COR-L47 (cell line): Measurements from ENCODE around the gene PLTP.
"Not testable (repeated sequence)": the region's sequence is repeated elsewhere in the genome, so short reads cannot be mapped to it uniquely, and the experiment has no call there.

Experiments used
- DNase-seq: peaks from one replicate; lab custom pipeline; 2025; lab: John Stamatoyannopoulos, UW

Gene PLTP

DNA sequence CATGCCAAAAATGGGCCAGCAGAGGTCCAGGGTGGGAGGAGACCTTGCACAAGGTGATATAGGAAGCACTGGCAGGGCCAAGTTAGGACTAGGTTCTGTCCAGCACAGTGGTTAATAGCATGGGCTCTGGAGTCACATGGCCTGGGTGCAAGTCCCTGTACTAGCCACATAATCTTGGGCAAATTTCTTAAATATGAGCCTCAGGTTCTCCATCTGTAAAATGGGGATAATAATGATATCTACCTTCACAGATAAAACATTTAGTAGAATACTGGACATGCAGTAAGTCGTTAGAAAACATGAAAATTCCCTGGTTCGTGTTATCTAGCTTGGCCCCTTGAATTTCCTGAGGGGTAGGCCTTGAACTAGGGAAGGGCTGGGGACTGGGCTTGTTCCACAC lies 14.7 kb downstream of the PLTP start:
- DNase-seq: no peak

DNA sequence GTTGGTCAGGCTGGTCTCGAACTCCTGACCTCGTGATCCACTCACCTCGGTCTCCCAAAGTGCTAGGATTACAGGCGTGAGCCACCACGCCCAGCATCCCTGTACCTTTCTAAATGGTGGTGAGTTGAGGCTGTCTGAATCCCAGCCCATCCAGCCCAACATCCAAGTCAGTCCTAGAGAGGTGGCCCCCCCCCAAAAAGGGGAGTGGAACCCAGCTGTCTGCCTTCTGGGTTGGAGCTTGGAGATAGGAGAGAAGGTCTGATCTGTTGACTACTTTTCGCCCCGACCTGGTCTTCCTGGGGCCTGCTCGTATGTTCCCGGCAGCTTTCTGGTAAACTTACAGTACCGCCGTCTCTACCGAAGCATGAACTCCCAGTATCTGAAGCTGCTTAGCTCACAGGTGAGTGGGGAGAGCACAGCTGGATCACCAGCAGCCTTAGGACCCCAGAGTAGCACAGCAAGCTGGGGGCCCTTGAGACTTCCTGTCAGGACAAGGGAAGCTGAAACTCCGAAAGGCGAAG lies 15.3 kb downstream of the PLTP start:
- DNase-seq: no peak

DNA sequence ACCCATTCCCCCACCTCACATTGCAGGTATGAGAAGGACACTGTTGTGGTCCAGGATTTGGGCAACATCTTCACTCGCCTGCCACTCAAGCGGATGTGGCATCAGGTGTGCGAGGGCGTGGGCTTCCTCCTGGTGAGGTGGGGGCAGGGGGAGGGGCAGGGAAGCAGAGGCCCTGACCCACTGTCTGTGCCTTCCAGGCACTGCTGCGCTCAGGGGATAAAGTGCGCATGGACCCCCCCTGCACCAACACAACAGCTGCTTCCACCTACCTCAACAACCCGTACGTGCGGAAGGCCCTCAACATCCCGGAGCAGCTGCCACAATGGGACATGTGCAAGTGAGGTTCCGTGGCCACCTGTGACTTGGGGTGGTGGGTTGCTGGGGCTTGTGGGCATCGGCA lies 17.2 kb downstream of the PLTP start:
- no peak for DNase-seq

DNA sequence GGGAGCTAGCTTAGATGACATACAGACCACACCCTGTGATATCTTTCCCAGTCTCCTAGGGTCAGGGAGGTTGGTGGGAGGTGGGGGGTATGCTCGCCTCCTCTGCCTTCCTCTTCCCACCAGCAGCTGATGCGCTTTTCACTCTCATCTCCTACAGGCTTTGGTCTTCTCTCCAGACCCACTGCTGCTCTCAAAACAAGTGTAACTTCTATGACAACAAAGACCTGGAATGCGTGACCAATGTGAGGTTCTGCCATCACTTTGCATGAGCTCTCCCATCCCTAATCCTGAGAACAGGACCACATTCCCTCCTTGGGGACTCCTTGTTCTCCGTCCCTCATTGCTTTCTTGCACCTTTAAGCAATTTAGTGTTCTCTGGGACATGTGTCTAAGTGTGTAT lies 18.1 kb downstream of the PLTP start:
- DNase-seq: no peak

DNA sequence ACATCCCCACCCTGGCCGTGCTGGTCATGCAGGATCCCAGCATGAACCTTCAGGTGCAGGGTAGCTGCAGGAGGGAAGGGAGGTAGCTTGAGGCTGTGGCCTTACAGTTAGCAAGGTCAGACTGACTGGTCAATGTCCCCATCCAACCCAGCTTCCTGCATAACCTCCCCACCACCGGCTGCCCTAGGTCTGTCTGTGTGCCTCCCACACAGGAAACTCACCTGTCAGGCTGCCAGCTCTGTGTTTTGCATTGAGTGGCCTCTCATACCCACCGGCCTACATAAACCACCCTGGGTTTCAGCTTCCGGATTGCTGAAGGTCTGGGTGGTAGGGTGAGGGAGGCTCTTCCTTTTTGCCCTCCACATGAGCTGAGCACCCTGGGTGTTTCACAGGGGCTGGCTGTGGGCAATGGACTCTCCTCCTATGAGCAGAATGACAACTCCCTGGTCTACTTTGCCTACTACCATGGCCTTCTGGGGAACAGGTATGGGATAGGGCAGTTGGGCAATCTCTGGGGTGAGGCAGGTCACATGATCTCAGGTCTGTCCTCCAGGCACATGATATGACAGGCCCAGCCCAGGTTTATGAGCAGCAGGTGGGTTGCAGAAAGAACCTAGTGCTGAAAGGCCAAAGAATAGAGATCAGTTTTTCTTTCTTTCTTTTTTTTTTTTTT lies 19.0 kb downstream of the PLTP start:
- no peak for DNase-seq

DNA sequence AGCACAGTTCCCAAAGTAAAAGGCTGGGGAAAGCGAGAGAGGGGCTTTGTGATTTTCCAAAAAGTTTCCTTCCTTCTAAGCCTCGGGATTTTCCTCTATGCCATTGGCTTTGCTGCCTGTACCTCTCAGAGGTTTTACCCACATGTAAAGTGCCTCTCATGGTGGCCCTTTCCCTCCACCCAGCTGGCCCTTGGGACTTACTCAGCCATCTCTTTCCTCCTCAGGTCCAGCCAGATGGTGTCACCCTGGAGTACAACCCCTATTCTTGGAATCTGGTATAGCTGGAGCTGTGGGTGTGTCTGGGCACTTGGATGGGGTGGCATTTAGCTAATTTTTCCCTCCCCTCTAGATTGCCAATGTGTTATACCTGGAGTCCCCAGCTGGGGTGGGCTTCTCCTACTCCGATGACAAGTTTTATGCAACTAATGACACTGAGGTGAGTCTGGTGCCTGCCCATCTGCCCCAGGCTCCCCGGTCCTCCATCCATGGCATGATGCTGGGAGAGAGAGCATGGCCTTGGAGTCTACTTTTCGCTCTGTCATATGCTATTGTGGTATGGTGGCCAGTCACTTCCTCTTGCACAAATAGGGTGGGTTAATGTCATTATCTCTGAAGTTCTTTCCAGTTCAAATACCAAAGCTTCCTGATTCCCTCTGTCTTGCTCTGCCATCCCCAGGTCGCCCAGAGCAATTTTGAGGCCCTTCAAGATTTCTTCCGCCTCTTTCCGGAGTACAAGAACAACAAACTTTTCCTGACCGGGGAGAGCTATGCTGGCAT lies 19.7 kb downstream of the PLTP start:
- DNase-seq: no peak

DNA sequence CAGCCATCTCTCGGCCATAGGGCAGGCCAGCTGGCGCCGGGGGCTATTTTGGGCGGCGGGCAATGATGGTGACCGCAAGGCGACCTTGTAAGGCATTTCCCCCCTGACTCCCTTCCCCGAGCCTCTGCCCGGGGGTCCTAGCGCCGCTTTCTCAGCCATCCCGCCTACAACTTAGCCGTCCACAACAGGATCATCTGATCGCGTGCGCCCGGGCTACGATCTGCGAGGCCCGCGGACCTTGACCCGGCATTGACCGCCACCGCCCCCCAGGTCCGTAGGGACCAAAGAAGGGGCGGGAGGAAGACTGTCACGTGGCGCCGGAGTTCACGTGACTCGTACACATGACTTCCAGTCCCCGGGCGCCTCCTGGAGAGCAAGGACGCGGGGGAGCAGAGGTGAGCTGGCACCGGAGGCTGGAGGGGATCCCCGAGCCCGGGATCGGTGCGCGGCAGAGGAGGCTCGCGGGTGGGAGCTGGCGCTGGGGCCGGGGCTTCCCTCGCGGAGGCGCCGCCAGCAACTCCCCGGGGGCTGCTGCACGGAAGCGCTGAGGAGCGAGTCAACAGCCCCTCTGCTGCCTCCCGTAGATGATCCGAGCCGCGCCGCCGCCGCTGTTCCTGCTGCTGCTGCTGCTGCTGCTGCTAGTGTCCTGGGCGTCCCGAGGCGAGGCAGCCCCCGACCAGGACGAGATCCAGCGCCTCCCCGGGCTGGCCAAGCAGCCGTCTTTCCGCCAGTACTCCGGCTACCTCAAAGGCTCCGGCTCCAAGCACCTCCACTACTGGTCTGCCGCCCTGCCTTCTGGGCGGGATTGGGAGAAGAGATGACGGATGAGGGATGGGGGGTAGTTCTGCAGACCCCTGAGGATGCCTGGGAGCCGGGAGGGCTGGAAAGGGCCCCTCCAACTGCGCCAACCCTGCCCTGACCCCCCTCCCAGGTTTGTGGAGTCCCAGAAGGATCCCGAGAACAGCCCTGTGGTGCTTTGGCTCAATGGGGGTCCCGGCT lies 20.7 kb downstream of the PLTP start, which contains the start of the genes CTSA and NEURL2:
Gene CTSA (plus strand): TSS at position 351 of the 999 bp plus-strand sequence. CDS start 234 bp downstream, at position 585.
Gene NEURL2 (minus strand): TSS at position 224 of the 999 bp plus-strand sequence. CDS start 217 bp downstream, at position 7.
- DNase-seq: peak; percentile 77

DNA sequence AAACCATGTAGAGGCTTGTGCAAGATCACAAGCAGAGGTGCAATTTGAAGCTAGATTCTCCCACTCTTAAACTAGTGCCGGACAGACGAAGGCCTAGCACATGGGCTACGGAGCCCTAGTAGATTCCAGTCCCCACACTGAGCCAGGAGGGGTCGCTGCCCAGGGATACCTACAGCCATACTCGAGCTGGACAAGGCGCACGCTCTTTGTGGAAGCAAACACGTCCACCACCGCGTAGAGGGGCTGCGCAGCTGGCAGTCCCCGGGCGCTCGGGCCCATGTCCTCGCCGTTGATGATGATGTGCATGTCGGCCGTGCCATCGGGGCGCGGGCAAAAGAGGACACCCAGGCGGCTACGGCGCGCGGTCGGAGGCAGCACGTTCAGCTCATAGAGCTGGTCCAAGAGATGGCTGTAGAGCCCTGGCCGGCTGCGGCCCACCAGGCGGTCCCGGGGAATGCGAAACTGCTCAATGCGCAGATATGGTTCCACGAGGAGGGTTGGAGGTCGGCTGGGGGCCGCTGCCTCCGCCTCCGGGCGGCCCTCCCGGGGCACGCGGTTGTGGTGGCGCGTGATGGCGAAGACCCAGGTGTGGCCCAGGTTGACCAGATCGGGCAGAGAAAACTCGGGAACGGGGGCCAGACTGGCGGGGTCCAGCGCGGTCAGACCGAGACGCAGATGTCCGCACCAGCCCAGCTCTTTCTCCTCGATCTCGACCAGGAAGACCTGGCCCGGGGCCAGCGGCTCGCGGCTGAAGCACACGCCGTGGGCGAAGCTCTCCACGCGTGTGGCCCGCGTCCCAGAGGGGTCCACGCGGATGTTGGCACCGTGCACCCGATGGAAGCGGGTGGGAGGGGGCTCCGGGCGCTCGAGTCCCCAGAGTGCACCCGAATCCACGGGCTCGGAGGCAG lies 21.6 kb downstream of the PLTP start:
- peak; percentile 68 for DNase-seq

DNA sequence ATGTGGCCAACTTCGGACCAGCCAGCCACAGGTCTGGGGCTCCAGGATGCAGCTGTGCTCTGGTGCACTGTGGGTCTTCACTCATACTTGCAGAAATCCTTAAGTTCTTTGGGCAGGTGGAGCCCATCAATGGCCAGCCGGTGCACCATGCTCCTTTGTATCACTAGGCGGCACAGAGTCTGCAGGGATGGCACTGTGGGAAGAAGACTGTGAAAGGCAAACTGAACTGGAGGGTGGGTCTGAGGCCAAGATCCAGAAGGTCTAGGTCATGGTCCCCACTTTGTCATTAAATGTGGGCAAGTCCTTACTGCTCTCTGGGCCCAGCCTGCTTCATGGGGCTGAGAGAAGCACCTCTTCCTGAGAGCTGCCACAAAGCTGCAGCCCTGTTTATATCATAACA lies 23.3 kb downstream of the PLTP start:
- no peak for DNase-seq

DNA sequence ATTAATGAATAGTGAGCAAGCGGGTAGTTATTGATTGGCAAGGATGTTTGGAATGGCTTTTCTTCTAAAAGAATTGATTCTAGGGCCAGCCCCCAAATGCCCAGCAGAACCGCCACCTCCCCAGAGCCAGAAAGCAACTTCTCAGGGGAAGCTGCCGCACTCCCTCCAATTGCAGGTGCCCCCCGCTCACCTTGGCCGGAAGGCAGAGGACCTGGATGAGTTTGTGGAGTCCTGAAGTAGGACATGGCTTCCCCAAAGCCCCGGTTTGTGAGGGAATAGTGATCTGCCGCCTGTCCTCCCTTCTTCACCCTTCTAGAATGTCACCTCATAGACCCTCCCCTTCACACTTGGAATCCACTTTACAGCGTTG lies 24.6 kb downstream of the PLTP start, which contains the start of gene SPATA25:
Gene SPATA25 (minus strand): TSS at position 277 of the 370 bp plus-strand sequence. CDS start 32 bp downstream, at position 245.
- no peak for DNase-seq

DNA sequence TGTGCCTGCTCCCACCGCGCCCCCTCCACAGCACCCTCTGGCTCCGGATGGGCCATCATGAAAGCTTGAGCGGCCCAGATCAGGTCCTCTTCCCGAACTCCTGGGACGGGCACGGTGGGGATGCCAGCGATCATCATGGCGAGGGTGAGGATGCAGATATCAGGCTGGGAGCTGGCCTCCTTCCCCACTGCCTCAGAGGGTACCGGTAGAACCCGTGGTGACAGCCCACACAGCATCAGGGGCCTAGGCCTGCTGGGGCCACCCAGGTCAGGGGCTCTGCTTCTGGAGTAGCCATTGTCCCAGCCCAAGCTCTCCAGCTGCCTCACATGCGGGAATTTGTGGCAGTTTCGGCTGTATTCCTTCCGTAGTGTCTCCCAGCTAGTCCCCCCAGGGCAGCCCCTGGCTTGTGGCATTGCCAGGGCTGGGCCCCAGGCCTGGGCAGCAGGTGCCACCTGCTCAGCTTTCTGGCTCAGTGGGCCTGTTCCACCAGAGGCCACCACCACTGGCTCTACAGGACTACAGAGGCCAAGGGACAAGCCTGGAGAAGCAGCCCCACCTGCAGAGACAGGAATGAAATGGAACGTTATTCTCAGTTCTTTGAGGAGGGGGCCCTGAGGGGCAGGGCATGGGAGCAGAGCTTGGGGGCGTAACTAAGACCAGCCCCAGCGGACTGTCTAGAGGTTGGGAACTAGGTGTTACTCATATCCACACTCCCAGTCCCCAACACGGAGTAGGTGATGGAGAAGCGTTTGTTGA lies 25.2 kb downstream of the PLTP start:
- DNase-seq: no peak

DNA sequence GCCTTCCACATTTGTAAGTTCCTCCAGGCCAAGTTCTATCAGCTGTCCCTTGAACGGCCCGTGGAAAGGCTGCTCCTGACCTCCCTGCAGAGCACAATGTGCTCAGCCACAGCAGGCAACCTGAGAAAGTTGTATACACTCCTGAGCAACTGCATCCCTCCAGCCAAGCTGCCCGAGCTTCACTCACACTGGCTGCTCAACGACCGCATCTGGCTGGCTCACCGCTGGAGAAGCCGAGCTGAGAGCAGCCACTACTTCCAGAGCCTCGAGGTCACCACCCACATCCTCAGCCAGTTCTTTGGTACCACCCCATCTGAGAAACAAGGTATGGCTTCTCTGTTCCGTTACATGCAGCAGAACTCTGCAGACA lies 28.9 kb downstream of the PLTP start:
- no peak for DNase-seq

DNA sequence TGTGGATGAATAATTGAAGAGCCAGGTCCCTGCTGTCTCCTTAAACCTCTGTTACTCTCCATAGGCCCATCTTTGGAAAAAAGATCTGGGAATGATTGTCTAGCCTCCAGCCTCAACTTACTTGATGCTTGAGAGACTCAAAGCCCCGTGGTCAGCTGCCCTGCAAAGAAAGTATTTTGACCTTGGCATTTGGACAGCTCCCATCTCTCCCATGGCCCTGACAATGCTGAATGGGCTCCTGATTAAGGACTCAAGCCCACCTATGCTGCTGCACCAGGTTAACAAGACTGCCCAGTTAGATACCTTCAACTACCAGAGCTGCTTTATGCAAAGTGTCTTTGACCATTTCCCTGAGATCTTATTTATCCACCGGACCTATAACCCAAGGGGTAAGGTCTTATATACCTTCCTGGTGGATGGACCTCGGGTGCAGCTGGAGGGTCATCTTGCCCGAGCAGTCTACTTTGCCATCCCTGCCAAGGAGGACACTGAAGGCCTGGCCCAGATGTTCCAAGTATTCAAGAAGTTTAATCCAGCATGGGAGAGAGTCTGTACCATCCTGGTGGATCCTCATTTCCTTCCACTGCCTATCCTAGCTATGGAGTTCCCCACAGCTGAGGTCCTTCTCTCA lies 29.4 kb downstream of the PLTP start:
- no peak for DNase-seq

DNA sequence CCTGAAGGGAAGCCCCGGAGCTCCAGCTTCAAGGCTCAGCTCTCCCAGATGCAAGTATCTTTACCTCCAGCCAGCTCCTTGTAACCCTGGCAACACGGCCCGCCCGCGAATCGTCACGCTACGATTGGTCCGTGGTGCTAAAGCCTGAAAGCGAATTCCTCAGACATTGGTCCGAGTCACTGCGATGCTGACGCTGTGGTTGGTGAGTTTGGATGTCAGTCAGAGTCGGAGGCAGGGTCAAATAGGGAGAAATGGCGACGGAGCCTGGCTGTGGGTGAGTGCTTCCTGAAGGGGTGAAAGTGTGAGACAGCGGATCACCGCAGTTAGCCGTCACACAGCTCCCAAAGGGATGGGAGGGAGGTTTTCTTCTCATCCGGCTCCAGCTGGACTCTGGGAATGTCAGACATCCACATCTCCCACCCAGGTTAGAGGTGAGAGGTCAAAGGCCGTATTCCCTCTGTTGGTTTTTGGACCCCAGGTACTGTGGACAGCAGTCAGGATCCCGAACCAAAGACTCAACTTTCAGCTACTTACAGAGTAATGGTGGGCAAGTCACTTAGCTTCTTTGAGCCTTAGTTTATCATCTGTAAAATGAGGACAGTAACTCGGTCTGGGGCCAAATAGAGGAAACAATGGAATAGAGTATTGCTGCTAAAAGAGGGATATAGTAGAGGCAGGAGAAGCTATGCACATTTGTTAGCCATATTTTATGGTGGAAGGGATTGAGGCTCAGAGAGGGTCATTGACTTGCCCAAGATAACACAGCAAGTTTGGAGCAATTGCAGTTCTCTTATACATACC lies 30.8 kb downstream of the PLTP start, which contains the start of gene ZSWIM1:
Gene ZSWIM1 (plus strand): TSS at position 240 of the 801 bp plus-strand sequence. CDS start 1,366 bp downstream, outside the sequence.
- DNase-seq: peak; percentile 98

DNA sequence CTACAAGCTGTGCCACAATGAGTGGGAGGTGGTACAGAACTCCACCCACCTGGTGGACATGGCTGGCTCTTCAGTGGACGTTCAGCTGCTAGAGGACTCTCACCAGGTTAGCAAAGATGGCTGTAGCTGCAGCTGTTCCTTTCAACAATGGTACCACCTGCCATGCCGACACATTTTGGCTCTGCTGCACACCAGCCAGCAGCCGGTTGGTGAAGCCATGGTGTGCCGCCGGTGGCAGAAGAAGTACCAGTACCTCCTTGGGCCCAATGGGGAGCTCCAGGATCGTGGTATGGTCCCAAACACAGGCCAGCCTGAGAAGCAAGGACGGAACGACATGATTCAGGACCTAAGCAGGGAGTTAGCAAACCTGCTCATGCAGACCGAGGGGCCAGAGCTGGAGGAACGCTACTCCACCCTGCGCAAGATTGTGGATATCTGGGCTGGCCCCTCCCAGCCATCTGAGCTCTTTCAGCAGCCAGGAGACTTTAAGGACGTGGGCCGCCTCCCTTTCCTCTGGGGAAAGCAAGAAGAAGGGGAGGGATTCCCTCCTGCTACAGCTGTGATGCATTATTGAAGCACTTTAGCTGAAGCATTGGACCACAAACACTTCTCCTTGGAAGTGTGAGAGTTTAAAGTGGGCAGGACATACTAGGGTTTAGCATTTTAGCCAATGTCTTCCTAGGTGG lies 33.7 kb downstream of the PLTP start:
- no peak for DNase-seq

DNA sequence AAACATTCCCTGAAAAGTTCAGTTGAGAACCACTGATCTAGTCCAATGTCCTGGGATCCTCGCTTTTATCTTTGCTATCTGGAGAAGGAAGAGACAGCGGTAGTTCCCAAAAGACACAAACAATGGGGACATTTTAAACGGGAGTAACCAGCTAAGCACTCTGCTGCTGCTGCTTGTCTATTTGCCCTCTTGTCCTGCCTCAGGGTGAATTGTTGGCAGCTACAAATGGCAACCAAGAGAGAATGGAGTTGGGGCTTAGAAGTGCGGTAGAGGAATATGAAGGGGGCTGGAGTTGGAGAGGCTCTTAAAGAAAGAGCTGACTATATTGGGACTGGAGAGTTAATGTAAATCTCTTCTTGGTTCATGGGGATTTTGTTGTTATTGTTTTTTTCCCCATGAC lies 37.4 kb downstream of the PLTP start:
- no peak for DNase-seq

DNA sequence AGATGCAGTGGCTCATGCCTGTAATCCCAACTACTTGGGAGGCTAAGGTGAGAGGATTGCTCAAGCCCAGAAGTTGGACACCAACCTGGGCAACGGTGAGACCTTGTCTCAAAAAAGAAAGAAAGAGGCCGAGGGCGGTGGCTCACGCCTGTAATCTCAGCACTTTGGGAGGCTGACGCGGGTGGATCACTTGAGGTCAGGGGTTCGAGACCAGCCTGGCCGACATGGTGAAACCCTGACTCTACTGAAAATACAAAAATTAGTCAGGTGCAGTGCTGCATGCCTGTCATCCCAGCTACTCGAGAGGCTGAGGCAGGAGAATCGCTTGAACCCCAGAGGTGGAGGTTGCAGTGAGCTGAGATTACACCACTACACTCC lies 37.9 kb downstream of the PLTP start:
- not testable (repeated sequence) for DNase-seq
